ENCODE results near the gene SAC3D1. TPM values are rescaled to one million over a fixed set of nuclear protein-coding genes. Genes with fewer than 3 reads are reported as not detected.

The SAC3D1 gene
- total RNA-seq, 1 donor from 2014 or later: 32.3 TPM

DNA sequence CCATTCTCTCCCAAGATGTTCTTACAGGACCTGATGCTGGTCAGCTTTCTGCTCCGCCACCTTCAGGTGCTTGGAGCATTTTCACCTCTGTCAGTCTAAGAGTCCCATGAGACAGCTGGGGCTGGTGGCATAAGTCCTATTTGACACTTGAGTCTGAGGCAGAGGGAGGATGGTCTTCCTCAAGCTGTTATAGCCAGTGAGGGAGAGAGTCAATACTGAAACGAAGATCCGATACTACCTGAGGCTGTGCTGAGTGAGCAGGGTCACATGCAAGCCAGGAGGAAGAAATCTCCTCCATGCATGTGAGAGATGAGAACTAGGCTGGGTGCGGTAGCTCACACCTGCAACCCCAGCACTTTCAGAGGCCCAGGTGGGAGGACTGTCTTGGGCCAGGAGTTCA is 48.6 kb downstream of the SAC3D1 start:
- Mint-ChIP-seq H3K9me3 (no peaks in the 10 kb centered on the region), H3K27me3 (ENCODE audit: low read depth) (no peaks in the 10 kb centered on the region), H3K4me1 (peaks cover 10% of the 10 kb centered on the region), H3K27ac (ENCODE audit: unreplicated experiment) (peak overlapping the region; percentile 62), H3K36me3 (ENCODE audit: low read depth) (no peaks in the 10 kb centered on the region), H3K4me3 (peak overlapping the region; percentile 61)
- TF ChIP-seq, protein P1, sequence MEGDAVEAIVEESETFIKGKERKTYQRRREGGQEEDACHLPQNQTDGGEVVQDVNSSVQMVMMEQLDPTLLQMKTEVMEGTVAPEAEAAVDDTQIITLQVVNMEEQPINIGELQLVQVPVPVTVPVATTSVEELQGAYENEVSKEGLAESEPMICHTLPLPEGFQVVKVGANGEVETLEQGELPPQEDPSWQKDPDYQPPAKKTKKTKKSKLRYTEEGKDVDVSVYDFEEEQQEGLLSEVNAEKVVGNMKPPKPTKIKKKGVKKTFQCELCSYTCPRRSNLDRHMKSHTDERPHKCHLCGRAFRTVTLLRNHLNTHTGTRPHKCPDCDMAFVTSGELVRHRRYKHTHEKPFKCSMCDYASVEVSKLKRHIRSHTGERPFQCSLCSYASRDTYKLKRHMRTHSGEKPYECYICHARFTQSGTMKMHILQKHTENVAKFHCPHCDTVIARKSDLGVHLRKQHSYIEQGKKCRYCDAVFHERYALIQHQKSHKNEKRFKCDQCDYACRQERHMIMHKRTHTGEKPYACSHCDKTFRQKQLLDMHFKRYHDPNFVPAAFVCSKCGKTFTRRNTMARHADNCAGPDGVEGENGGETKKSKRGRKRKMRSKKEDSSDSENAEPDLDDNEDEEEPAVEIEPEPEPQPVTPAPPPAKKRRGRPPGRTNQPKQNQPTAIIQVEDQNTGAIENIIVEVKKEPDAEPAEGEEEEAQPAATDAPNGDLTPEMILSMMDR (conservative IDR thresholded peaks at IDR 0.05): no peak
- no peak for DNase-seq (ENCODE audit: low read depth, low spot score)

DNA sequence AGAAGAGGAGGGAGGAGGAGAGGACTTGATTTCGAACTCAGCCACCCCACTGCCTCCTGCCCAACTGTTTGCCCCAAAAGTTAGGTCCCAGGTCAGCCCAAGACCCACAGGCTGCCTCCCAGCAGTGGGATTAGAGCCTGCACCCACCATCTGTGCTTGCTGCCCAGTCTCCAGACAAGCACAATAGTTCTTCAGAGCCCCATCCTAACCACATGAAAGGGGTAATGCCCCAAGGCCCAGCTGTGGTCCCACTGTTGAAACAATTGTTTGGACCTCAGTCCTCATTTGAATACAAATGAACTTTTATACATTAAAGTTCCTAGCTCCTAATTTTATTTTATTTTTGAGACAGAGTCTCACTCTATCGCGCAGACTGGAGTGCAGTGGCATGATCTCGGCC is 49.6 kb downstream of the SAC3D1 start:
- no peak for DNase-seq (ENCODE audit: low read depth, low spot score)
- Mint-ChIP-seq H3K27ac (ENCODE audit: unreplicated experiment) (no peak overlapping the region), H3K36me3 (ENCODE audit: low read depth) (no peaks in the 10 kb centered on the region), H3K9me3 (no peaks in the 10 kb centered on the region), H3K4me3 (peak overlapping the region; percentile 41), H3K4me1 (peaks cover 3% of the 10 kb centered on the region), H3K27me3 (ENCODE audit: low read depth) (no peaks in the 10 kb centered on the region)
- TF ChIP-seq, protein P1 (conservative IDR thresholded peaks at IDR 0.05): no peak

Small RNA genes lying within 50 kb of the gene (microRNA-seq; reads per million reads assigned to microRNA genes)
- gene MIR6879: 5.3 reads per million

Other genes starting within 250 kb of the SAC3D1 start
- 13.1 and 14.6 TPM in 2 replicates for gene MAP4K2, start 238.0 kb upstream of the SAC3D1 start, total RNA-seq
- 54.8 and 57.9 TPM in 2 replicates for gene MEN1, start 230.7 kb upstream of the SAC3D1 start, total RNA-seq
- 3.0 and 3.5 TPM in 2 replicates for gene CDC42BPG, start 196.6 kb upstream of the SAC3D1 start, total RNA-seq
- 74.2 and 77.2 TPM in 2 replicates for gene EHD1, start 162.6 kb upstream of the SAC3D1 start, total RNA-seq
- 24.1 and 24.8 TPM in 2 replicates for gene ATG2A, start 124.0 kb upstream of the SAC3D1 start, total RNA-seq
- gene PPP2R5B, start 116.5 kb upstream of the SAC3D1 start, total RNA-seq: 13.4 and 16.5 TPM in 2 replicates
- gene GPHA2, start 105.3 kb upstream of the SAC3D1 start, total RNA-seq: not detected in 2 replicates
- not detected in 2 replicates for gene MAJIN, start 69.1 kb upstream of the SAC3D1 start, total RNA-seq
- gene BATF2, start 44.2 kb upstream of the SAC3D1 start, total RNA-seq: 0.21 and 0.30 TPM in 2 replicates
- 112 and 117 TPM in 2 replicates for gene ARL2, start 27.1 kb upstream of the SAC3D1 start, total RNA-seq
- 31.7 and 36.5 TPM in 2 replicates for gene SNX15, start 13.8 kb upstream of the SAC3D1 start, total RNA-seq
- 0.30 and 0.35 TPM in 2 replicates for gene NAALADL1, start 17.3 kb downstream of the SAC3D1 start, total RNA-seq
- 83.1 and 84.8 TPM in 2 replicates for gene CDCA5, start 42.8 kb downstream of the SAC3D1 start, total RNA-seq
- 33.2 and 35.7 TPM in 2 replicates for gene ZFPL1, start 43.0 kb downstream of the SAC3D1 start, total RNA-seq
- gene VPS51, start 55.0 kb downstream of the SAC3D1 start, total RNA-seq: 76.5 and 94.3 TPM in 2 replicates
- gene TM7SF2, start 70.7 kb downstream of the SAC3D1 start, total RNA-seq: 102 and 104 TPM in 2 replicates
- gene ZNHIT2, start 76.5 kb downstream of the SAC3D1 start, total RNA-seq: 8.0 and 8.3 TPM in 2 replicates
- gene FAU, start 80.9 kb downstream of the SAC3D1 start, total RNA-seq: 697 and 738 TPM in 2 replicates
- 50.3 and 59.3 TPM in 2 replicates for gene MRPL49, start 81.1 kb downstream of the SAC3D1 start, total RNA-seq
- 35.1 and 36.7 TPM in 2 replicates for gene SYVN1, start 93.3 kb downstream of the SAC3D1 start, total RNA-seq
- gene SPDYC, start 129.0 kb downstream of the SAC3D1 start, total RNA-seq: not detected in 2 replicates
- 43.4 and 48.4 TPM in 2 replicates for gene CAPN1, start 140.7 kb downstream of the SAC3D1 start, total RNA-seq
- 63.7 and 66.9 TPM in 2 replicates for gene POLA2, start 220.8 kb downstream of the SAC3D1 start, total RNA-seq